Calu3 (cell line): Measurements from ENCODE around the gene RERE. TPM values are rescaled to one million over a fixed set of nuclear protein-coding genes. Genes with fewer than 3 reads are reported as not detected.

Experiments used
- BruUV-seq: library from RNA; stranded (reverse); fragments of 400-500 nt; replicated peaks from 2 replicates; lab custom pipeline; 2021; lab: Mats Ljungman, UMichigan
- CTCF ChIA-PET: fragments of 300-600 bp; sonication (Branson Sonifier 250); formaldehyde crosslinking; loops from one replicate; lab custom pipeline; 2022; ENCODE audit warnings: antibody characterized with exemption; lab: Charles Lee
- DNase-seq: peaks from one replicate; pipeline ENCODE4 v3.0.0; 2022
- H3K27ac Mint-ChIP-seq: one replicate; pipeline ENCODE4 v1.8.0; 2022; ENCODE audit warnings: mixed read lengths; ENCODE audit not compliant: unreplicated experiment
- H3K27me3 Mint-ChIP-seq: one replicate; pipeline ENCODE4 v1.8.0; 2022; ENCODE audit warnings: mixed read lengths; ENCODE audit not compliant: unreplicated experiment
- H3K36me3 Mint-ChIP-seq: one replicate; pipeline ENCODE4 v1.8.0; 2022; ENCODE audit warnings: mild to moderate bottlenecking, moderate library complexity, mixed read lengths; ENCODE audit not compliant: insufficient read depth, unreplicated experiment
- H3K4me1 Mint-ChIP-seq: one replicate; pipeline ENCODE4 v1.8.0; 2022; ENCODE audit warnings: mild to moderate bottlenecking, low read depth, mixed read lengths; ENCODE audit not compliant: unreplicated experiment
- H3K4me3 Mint-ChIP-seq: one replicate; pipeline ENCODE4 v1.8.0; 2022; ENCODE audit warnings: mild to moderate bottlenecking, low read depth, moderate library complexity, mixed read lengths; ENCODE audit not compliant: unreplicated experiment
- H3K9me3 Mint-ChIP-seq: one replicate; pipeline ENCODE4 v1.8.0; 2022; ENCODE audit warnings: low read depth, mixed read lengths; ENCODE audit not compliant: unreplicated experiment
- CTCF ChIP-seq: fragments of 200-600 bp; IDR thresholded peaks from one replicate; pipeline ENCODE4 v1.8.0; 2022; ENCODE audit warnings: antibody characterized with exemption; ENCODE audit not compliant: unreplicated experiment
- intact Hi-C: fragments of 100-400 bp; cut with micrococcal nuclease; formaldehyde crosslinking; loops from one replicate; pipeline ENCODE4 v1.10.0; 2022; ENCODE audit not compliant: unreplicated experiment
- total RNA-seq: library from RNA; stranded (reverse); gene quantifications from 2 replicates; pipeline ENCODE4 v1.2.3, GENCODE V29; 2022

RERE gene
- total RNA-seq, 1 experiment from 2014 or later: 45.9 TPM

- H3K9me3 Mint-ChIP-seq: no peaks in the 10 kb centered on the region
- peaks cover 13% of the 10 kb centered on the region for H3K36me3 Mint-ChIP-seq
- CTCF ChIA-PET: no interaction called here
- peaks cover 25% of the 10 kb centered on the region for H3K4me1 Mint-ChIP-seq
- TF ChIP-seq CTCF: no peak
- no peak overlapping the region for H3K27ac Mint-ChIP-seq
- no TSS peak for BruUV-seq
- no peaks in the 10 kb centered on the region for H3K27me3 Mint-ChIP-seq
- intact Hi-C loops: no loop called here
- no peak for DNase-seq
- H3K4me3 Mint-ChIP-seq: peak overlapping the region; percentile 34
These were observed 399.8 kb downstream of the RERE start for GRCh38 chr1:8417625-8418024.

- no peak for TF ChIP-seq CTCF
- BruUV-seq: no TSS peak
- Mint-ChIP-seq H3K4me1 (peaks cover 32% of the 10 kb centered on the region), H3K27me3 (no peaks in the 10 kb centered on the region), H3K9me3 (no peaks in the 10 kb centered on the region), H3K4me3 (no peak overlapping the region), H3K27ac (no peak overlapping the region), H3K36me3 (peaks cover 13% of the 10 kb centered on the region)
- intact Hi-C loops: no loop called here
- CTCF ChIA-PET: no interaction called here
- no peak for DNase-seq
These were observed 400.6 kb downstream of the RERE start for GRCh38 chr1:8416881-8417280.

- no peaks in the 10 kb centered on the region for H3K27me3 Mint-ChIP-seq
- CTCF ChIA-PET: interaction anchor here (0.6 kb wide), 1 partner anchor 419 kb away, joined by 5 read pairs; no protein-coding TSS in a partner anchor
- H3K9me3 Mint-ChIP-seq: no peaks in the 10 kb centered on the region
- no peak for DNase-seq
- no peak for TF ChIP-seq CTCF
- no TSS peak for BruUV-seq
- no peak overlapping the region for H3K27ac Mint-ChIP-seq
- H3K4me1 Mint-ChIP-seq: peaks cover 32% of the 10 kb centered on the region
- intact Hi-C loops: no loop called here
- no peak overlapping the region for H3K4me3 Mint-ChIP-seq
- H3K36me3 Mint-ChIP-seq: peaks cover 13% of the 10 kb centered on the region
These were observed 401.7 kb downstream of the RERE start for GRCh38 chr1:8415526-8416278.

GRCh38 chr1:8412183-8412831 is 405.1 kb downstream of the RERE start:
- Mint-ChIP-seq H3K27me3 (no peaks in the 10 kb centered on the region), H3K27ac (no peak overlapping the region), H3K4me3 (no peak overlapping the region), H3K9me3 (no peaks in the 10 kb centered on the region), H3K36me3 (peaks cover 10% of the 10 kb centered on the region), H3K4me1 (peaks cover 29% of the 10 kb centered on the region)
- BruUV-seq: no TSS peak
- TF ChIP-seq CTCF: no peak
- intact Hi-C loops: no loop called here
- CTCF ChIA-PET: no interaction called here
- no peak for DNase-seq
